Hypothalamus (tissue), 51 donors: Measurements from ENCODE around the gene BICD2.
"Not testable (repeated sequence)": the region's sequence is repeated elsewhere in the genome, so short reads cannot be mapped to it uniquely, and the experiment has no call there.

Source experiments
- DNase-seq, 51 donors: peaks; one replicate each; lab custom pipeline; 2025; lab: John Stamatoyannopoulos, UW

BICD2 gene

GRCh38 chr9:92771309-92771708 is 6.7 kb upstream of the BICD2 start:
- DNase-seq: no peak

- no peak for DNase-seq
These were observed 5.8 kb upstream of the BICD2 start for GRCh38 chr9:92770360-92770995.

- no peak for DNase-seq
These were observed 5.3 kb upstream of the BICD2 start for GRCh38 chr9:92769990-92770359.

- DNase-seq: no peak
These were observed 4.7 kb upstream of the BICD2 start for GRCh38 chr9:92769286-92769685.

- not testable (repeated sequence) for DNase-seq
These were observed 4.2 kb upstream of the BICD2 start for GRCh38 chr9:92768816-92769215.

DNA sequence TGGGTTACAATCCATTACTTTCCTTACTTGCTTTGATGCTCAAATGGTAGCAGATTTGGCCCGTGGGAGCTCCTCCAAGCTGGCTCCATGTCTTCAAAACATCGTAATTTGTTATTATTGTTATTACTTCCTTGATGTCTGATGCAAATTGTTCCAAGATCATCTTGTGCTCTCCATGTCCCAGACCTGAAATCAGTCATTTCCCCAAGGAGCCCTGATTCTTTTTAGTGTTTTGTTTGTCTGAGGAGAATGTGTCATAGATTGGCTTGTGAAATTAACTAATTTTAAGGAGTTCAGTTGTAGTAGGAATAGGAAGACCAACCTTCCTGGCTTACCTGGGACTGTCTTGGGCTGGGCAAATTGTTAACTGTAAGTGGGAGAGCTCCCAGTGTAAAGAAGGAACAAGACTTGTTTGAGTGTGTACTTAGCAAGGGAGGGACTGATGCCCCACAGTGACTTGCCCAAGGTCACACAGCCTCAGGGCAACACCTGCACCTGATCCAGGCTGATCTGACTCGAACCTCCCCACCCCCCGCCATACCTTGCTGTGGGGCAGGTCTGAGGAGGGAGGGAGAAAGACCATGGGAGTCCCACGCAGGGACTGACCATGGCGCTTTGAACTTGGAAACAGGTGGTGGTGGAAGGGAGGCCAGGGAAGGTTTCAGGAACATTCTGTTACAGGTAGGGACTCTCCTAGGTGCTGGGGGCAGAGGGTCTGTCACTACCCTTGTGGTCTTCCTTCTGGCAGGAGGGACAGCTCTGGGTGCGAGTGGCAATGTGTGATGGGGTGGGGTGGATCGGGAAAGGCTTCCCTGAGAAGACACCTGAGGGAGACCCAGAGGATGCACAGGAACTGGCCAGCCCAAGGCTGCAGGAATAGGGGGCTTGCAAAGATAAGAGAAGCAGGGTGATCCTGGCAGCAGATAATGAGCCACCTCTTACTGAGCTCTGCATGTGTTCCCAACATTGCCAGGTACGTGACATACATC is 2.7 kb upstream of the BICD2 start:
- DNase-seq: no peak

DNA sequence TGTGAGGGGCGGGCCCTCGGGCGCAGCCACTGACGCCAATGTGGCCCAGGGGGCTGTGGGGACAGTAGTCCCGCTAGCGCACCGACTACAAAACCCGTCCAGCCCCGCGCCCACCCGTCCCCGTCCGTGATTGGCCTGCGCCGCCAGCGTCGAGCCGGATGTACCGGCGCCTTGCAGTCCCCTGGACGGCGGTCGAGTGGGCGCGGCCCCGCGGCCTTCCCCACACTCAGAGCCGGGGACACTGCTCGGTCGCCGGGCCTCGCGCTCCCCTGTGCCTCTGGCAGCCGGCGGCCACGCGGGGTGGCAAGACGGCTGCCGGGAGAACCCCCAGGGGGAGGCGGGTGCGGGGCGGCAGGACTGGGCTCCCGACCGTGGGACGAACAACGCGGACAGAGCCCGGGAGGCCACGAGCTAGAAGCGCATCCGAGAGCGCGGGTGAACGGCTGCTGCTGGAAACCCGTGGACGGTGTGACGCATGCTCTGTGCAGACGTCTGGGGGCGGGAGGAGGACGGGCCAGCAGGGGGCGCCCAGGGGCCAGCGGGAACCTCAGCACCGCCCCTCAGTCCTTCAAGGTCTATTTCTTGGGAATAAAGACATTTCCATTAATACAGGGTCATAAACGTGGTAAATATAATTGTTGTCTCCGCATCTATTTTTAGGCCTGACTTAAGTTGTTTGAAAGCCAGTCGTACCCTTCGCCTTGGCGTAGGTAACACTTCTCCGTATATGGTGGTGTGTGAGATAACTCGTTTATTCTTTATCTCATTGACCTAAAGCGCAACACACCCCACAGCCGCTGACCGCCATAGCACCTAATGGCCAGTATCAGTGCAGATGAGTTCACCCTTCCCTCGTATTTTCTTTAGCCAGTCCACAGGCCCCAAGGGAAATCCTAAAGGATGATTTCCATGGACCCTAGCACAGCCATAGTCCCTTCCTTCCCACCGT is 629 bp upstream of the BICD2 start:
- DNase-seq: peak; percentile 64 to 99 (median 98)

- peak in 5 of 51 donors; percentile 20 to 37 (median 26) for DNase-seq
These were observed 782 bp downstream of the BICD2 start for GRCh38 chr9:92763721-92764380.

- DNase-seq: no peak
These were observed 1.6 kb downstream of the BICD2 start for GRCh38 chr9:92762781-92763708.

- DNase-seq: no peak
These were observed 2.4 kb downstream of the BICD2 start for GRCh38 chr9:92762196-92762595.

DNA sequence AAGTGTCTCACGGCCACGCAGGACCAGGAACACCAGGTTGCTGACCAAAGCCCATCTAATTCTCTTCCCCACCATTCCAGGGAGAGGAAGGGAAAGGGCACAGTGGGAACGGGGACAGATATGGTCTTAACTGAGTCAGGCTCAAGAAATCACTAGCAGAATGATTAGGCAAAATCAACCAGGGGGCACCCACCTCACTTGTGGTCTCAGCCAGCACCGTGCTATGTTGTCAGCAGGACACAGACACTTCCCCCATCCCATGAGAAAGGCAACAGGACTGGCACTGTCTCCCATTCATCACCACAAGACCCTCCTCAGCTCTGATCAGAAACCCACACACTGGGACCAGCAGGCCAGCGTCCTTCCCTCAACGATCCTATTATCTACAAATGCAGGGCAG is 2.9 kb downstream of the BICD2 start:
- no peak for DNase-seq

GRCh38 chr9:92760494-92760893 is 4.1 kb downstream of the BICD2 start:
- no peak for DNase-seq

DNA sequence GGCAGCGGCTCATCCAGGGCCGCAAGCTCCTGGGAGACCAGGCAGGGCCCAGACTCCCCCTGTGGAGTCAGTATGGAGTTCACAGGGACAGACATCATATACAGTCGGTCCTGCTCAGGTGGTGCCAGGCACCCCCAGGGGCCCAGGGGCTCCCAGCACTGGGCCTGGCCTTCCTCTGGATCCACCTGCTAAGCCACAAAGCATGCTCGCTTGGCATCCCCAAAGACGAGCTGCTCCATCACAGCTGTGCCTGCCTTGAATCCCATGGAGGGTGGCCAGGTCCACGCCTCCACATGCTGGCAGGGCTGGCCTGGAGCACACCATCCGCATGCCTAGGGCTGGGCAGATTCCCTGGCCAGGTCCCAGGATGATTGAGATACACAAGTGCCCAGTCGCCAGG is 4.6 kb downstream of the BICD2 start:
- DNase-seq: peak in 32 of 51 donors; percentile 9 to 72 (median 41)

DNA sequence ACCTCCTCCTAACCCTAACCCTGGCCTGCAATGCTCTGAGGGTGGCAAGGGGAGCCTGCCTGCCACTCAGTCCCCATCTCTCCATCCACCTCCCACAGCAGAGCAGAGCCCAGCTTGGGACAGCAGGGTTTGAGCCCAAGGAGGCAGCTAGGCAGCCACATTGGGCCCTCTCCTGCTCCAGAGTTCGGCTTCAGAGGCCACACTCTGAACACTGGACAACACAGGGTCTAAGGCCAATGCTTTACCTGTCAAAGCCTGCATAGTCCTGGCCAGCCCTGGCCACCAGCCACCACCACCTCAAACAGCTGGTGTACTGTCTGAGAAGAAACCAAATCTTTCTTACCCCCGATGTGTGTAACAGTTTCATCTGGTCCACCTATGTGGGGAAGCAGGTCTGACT is 5.2 kb downstream of the BICD2 start:
- no peak for DNase-seq

GRCh38 chr9:92756792-92757191 is 7.8 kb downstream of the BICD2 start:
- DNase-seq: no peak

DNA sequence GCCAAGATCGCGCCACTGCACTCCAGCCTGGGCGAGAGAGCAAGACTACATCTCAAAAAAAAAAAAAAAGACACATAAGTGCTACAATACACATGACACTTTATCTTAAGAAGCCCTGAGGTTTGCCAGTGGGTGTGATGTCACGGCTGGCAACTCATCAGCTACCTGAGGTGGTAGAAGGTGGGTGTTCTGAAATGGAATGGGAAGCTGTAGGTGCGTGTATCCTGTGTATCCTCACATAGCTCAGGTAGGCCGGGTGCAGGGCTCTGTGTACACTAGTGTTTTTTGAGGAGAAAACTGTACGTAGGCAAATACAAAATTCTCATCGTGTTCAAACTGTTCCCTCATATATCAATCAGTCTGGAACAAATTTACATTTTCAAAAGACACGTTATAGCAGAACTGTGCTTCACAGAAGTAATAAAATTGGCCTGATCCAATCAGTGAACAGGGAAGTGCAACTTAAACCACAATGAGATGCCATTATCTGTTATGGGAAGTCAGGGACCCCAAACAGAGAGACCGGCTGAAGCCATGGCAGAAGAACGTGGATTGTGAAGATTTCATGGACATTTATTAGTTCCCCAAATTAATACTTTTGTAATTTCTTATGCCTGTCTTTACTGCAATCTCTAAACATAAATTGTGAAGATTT is 10.4 kb downstream of the BICD2 start:
- no peak for DNase-seq

- DNase-seq: no peak
These were observed 11.7 kb downstream of the BICD2 start for GRCh38 chr9:92752812-92753404.

DNA sequence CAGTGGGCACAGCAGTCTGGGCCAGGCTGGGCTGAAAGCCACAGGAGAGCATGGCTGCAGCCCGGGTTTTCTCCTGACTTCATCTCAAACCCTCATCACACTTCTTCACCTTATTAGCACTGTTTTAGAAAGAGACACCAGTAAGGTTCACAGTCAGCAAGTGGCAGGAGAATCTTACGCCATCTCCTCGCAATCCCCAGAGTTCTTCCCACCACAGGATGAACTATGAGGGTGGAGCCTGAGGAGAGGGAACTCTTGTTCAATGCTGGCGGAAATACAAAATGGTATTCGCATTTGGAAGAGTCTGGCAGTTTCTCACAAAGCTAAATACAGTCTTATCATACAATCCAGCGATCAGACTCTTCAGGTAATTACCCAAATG is 14.7 kb downstream of the BICD2 start:
- no peak for DNase-seq
